Left lobe of liver (tissue), 2 donors: ENCODE data around the gene CLIC4. TPM values are rescaled to one million over a fixed set of nuclear protein-coding genes. Genes with fewer than 3 reads are reported as not detected.
"Not testable (repeated sequence)": the region's sequence is repeated elsewhere in the genome, so short reads cannot be mapped to it uniquely, and the experiment has no call there.

ENCODE experiments used
- ATAC-seq: fragments of 200-7000 bp; cut with Tn5 transposase; one replicate; pipeline ENCODE4 v1.9.1; 2020; ENCODE audit warnings: mild to moderate bottlenecking, moderate library complexity
- DNase-seq: peaks from one replicate; pipeline ENCODE4 v3.0.0-alpha.2; 2020; ENCODE audit warnings: low spot score
- total RNA-seq: library from RNA; stranded (reverse); gene quantifications from one replicate; pipeline ENCODE4 v1.2.1, GENCODE V29; 2021
- donor health status: DM: no; HTN: no; CAD: no; lungs with moderate emphysema.
- donor health status: DM: no; HTN: yes; CAD: no.

The CLIC4 gene
- total RNA-seq, 1 donor from 2014 or later: 54.4 TPM

DNA sequence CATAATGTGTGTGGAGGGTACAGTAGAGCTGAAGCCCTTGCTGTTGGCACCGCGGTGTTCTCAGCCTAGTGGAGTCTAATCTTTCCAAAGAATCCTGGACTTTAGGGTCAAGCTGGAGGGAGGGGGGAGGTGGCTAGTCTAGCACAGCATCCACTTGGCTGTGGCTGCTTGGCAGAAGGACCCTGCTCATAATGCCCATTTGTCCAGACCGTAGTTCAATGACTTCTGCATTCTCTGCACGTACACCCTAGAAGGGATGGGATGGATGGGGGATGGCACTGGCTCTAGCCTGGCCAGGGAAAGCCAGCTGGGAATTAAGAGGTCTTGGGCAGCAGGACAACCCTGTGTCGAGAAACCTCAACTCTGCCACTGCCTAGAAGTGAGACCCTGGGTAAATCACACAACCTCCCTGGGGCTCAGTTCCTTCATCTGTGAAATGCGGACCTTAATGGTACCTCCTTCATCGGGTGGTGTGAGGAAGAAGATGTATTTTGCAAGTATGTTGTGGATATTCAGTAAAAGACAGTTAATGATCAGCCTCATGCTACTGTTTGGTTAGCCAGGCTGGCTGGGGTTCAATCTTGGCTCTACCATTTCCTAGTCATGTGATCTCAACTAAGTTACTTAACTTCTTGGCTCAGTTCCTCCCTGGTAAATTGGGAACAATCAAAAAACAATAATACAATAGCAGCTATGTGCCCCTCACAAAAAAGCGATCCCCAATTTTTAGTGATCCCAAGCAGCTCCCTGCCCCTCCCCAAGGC, 27.2 kb upstream of the CLIC4 start:
- ATAC-seq: peak; percentile 81
- DNase-seq: peak; percentile 85

DNA sequence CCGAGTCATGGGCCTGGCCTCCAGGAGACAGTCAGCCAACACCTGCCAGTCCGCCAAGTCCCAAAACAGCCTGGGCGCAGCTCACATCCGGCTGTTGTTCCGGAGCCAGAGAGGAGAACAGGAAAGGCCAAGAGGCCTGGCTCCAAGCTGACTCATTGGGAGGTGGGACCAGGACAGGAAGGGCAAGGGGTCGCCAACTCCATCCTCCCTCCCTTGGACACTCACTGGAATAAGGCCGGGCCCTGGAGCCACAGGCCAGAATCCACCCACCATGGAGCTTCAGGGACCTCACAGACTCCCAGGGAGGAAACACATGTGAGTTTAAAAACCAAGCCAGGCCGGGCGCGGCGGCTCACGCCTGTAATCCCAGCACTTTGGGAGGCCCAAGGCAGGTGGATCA, 25.1 kb upstream of the CLIC4 start:
- ATAC-seq: peak; percentile 45

DNA sequence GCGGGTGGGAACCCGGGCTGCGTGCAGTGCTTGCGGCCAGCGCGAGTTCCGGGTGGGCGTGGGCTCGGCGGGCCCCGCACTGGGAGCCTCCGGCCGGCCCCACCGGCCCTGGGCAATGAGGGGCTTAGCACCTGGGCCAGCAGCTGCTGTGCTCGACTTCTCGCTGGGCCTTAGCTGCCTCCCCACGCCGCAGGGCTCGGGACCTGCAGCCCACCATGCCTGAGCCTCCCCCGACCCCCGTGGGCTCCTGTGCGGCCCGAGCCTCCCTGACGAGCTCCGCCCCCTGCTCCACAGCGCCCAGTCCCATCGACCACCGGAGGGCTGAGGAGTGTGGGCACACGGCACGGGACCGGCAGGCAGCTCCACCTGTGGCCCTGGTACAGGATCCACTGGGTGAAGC, 23.7 kb upstream of the CLIC4 start:
- ATAC-seq: no peak
- DNase-seq: no peak

More for the DNA sequence above, 25.1 kb upstream of the CLIC4 start:
- DNase-seq: peak; percentile 72

DNA sequence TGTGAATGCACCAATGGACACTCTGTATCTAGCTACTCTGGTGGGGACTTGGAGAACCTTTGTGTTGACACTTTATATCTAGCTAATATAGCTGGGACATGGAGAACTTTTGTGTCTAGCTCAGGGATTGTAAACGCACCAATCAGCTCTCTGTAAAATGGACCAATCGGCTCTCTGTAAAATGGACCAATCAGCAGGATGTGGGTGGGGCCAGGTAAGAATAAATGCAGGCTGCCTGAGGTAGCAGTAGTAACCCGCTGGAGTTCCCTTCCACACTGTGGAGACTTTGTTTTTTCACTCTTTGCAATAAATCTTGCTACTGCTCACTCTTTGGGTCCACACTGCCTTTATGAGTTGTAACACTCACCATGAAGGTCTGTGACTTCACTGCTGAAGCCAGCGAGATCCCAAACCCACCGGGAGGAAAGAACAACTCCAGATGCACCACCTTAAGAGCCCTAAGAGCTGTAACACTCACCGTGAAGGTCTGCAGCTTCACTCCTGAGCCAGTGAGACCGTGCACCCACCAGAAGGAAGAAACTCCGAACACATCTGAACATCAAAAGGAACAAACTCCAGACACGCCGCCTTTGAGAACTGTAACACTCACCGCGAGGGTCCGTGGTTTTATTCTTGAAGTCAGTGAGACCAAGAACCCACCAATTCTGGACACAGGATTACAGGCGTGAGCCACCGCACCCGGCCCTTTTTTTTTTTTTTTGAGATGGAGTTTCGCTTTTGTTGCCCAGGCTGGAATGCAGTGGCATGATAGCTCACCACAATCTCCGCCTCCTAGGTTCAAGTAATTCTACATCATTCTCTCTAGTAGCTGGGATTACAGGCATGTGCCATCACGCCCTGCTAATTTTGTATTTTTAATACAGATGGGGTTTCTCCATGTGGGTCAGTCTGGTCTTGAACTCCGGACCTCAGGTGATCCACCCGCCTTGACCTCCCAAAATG, 22.9 kb upstream of the CLIC4 start:
- not testable (repeated sequence) for ATAC-seq, DNase-seq

DNA sequence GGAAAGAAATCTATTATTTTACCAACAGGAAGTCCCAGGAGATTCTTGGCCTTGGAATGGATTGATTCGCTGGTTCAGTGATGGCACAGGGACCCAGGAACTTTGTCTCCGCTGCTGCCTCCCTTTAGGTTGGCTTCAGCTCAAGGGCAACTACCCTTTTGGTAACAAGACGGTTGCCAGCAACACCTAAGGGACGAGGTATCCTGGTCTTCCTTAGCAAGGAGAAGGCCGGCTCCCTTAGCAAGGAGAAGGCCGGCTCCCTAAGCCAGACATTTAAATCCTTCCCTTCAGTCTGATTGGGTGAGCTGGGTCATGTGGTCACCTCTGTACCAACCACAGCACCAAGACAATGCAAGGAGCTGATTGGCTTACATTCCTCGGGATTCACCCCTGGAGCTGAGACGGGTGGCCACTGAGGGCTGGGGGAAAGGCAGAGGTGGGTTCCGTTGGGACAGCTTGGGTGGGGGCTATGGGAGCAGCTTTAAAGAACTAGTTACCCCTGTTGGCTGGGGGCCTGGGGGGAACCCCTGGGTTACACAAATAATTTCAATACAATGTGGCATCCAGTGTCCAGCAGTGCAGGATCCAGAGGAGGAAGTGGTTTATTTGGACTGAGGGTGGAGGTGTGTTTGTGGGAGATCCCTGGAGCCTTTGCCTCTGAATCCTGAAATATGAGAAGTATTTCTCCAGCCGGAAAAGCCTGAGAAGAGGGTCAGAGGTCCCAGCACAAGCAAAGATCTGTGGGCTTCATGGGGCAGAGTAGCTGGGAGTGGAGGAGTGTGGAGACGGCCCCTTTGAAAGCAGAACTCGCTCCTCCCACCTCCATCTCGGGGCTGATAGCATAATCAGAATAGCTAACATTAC, 20.7 kb upstream of the CLIC4 start:
- ATAC-seq (peak; percentile 18), DNase-seq (no peak)

DNA sequence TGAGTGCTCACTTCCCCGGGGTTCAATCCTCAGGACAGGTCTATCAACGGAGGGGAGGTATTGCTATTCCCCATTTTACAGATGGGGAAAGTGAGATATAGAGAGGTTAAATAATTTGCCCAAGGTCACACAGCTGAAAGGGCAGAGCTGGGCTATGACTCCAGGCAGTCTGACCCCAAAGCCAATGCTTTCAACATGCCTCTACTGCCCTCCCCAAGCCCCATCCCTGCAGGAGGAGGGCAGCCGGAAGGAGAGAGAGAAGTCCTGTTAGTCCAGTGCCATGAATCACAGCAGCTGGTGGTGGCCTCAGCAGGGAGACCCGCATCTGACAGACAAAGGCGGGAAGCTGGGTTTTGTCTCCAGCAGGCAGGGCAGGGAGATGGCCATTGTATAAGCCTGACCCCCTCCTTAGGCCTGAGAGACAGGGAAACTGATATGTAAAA, 20.0 kb upstream of the CLIC4 start:
- peak; percentile 21 for ATAC-seq
- no peak for DNase-seq

DNA sequence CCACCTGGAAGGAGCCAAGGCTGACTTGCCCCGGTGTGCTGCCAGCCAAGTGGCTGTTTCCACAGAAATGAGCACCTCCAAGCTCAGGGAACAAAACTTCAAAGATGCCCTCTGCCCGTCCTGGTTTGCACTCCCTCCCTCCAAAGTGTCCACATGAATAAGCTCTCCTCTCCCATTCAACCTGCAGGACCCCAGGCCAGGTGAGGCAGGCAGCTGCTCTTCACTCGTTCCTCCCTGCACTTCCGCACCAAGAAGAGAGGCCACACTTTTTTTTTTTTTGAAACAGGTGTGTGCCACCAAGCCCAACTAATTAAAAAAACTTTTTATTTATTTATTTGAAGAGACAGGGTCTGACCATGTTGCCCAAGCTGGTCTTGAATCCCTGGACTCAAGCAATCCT, 18.5 kb upstream of the CLIC4 start:
- ATAC-seq: no peak
- DNase-seq: no peak

DNA sequence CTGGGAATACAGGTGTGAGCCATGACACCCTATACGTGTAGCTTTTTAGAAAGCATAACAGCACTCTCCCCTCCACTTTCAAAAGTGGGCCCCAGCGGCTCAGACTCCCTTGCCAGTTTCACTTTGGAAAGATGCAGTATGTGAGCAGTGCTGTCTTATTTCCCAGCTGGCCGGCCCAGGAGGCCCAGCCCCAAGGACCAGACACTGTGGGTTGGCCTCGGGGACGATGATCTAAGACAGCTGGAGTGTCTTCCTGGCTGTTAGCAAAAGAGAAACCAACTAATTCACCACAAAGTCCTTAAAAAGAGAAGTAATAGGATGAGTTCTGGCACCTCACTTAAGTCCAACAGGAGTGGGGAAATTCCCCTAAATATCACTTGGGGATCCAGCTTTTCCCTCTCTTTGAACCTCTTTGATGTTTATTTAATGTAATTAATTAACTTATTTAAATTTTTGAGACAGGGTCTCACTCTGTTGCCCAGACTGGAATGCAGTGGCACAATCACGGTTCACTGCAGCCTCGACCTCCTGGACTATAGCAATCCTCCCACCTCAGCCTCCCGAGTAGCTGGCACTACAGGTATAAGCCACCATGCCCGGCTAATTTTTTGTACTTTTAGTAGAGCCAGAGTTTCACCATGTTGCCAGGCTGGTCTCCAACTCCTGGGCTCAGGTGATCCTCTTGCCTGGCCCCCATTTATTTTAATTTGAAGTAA, 17.6 kb upstream of the CLIC4 start:
- no peak for DNase-seq
- ATAC-seq: peak; percentile 65

DNA sequence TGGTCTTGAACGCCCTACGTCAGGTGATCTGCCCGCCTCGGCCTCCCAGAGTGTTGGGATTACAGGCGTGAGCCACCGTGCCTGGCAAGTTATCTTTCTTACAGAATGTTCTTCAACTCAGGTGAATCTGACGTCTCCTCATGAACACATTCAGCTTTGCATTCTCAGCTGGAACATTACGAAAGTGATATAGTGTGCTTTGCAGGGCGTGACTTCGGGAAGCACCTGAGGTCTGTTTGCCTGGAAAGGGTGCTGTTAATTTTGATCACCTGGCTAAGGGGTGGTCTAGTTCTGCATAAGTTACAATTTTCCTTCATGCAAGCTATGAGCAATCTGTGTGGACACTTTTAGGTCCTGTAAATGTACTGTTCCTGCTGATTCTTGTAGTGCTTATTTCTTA, 16.3 kb upstream of the CLIC4 start:
- ATAC-seq (no peak), DNase-seq (no peak)

DNA sequence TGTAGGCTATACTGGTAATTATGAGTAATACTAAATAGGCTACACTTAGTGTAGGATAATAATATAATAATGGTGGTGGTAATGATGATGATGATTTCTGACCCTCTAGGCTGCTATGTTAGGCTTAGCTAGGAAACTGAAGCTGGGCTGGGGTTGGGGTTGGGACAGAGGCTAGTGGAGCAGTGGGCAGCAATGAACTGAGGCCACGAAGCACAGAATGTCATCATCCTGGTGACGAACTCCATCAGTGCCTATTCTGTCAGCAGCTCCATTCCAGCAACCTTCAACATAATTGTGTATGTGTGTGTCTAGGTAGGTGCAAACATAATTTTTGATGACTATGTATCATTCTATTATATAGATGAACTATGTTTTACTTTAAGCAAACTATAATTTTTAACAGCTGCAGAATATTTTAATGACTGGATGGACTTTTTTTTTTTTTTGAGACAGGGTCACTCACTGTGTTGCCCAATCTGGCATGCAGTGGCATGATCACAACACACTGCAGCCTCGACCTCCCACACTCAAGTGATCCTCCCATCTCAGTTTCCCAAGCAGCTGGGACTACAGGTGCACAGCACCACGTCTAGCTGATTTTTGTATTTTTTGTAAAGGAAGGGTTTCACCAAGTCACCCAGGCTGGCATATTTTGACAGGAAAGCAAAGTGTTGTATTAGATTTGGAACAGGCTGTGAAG, 12.9 kb upstream of the CLIC4 start:
- DNase-seq: no peak
- ATAC-seq: no peak

DNA sequence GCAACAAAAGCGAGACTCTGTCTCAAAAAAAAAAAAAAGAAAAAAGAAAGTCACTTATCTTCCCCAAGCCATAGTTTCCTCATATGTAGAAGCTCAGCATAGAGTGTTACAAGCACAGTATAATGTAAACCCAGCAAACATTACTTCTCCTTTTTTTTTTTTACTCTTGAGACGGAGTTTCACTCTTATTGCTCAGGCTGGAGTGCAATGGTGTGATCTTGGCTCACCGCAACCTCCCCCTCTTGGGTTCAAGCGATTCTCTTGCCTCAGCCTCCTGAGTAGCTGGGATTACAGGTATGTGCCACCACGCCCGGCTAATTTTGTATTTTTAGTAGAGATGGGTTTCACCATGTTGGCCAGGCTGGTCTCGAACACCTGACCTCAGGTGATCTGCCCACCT, 11.9 kb upstream of the CLIC4 start:
- not testable (repeated sequence) for DNase-seq, ATAC-seq

DNA sequence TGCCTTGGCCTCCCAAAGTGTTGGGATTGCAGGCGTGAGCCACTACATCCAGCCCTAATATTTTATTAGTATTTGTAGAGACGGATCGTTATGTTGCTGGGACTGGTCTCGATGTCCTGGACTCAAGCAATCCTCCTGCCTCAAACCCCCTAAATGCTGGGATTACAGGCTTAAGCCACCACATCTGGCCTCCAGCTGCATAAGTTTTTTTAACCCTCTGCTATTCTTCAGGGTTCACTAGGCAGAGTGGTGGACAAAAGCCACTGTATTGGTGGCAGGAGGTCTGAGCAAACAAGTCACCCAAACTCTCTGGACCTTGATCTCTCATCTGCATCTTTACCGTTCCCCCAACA, 10.1 kb upstream of the CLIC4 start:
- DNase-seq: no peak
- no peak for ATAC-seq

DNA sequence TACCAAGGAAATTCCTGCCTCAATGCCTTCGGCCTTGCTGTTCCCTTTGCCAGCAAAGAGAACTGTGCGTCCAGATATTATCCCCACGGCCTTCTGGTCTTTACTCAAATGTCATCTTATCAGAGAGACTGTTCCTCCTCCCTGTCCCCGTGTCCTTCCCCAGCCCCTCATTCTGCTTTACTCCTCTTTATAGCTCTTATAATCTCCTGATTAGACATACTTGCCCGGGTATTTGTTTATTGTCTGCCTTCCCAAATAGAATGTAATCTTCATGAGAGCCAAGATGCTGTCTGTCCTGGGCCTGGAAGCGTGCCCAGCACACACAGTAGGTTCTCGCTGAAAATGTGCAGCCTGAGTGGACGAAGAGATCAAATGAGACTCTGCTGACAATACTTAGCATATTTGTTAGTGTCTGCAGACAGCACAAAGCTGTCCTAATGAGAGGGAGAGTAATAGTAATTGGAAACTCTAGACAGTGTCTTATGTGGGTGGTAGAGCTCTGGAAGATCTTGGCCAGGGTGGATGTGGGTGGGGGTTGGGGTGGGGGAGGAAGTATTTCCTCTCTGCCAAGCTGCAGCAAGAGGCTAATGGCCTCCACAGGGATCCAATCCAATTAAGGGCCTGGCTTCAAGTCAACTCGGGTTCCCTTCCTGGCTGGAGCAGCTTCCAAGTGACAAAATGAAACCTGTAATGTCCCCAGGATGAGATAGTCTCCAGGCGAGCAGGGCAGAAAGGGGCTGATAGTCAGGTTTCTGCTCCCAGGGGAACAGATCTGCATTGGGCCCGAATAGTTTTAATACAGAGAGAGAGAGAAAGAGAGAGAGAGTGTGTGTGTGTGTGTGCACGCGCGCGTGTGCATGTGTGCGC, 9.5 kb upstream of the CLIC4 start:
- DNase-seq: peak; percentile 86
- peak; percentile 88 for ATAC-seq

DNA sequence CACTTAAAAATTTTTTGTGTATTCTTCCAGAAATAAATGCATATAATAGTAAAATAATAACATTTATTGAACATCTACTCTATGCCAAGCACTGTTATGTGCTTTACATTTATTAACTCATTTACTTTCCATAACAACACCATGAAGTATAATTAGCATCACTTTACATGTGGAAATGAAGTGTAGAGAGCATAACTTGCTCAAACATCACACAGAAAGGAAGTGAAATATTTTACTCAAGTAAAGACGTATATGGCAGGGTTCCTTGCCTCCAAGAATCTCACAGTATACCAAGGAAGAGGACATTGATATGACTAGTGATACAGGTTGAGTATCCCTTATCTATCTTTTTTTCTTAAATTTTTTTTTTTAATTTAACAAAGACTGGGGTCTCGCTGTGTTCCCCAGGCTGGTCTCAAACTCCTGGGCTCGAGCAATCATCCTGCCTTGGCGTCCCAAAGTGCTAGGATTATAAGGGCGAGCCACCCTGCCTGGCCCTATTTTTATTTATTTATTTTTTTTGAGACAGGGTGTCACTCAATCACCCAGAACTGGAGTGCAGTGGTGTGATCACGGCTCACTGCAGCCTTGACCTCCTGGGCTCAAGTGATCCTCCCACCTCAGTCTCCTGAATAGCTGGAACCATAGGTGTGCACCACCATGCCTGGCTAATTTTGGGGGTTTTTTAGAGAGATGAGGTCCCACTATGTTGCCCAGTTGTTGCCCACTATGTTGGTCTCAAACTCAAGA, 7.7 kb upstream of the CLIC4 start:
- no peak for DNase-seq
- ATAC-seq: no peak

DNA sequence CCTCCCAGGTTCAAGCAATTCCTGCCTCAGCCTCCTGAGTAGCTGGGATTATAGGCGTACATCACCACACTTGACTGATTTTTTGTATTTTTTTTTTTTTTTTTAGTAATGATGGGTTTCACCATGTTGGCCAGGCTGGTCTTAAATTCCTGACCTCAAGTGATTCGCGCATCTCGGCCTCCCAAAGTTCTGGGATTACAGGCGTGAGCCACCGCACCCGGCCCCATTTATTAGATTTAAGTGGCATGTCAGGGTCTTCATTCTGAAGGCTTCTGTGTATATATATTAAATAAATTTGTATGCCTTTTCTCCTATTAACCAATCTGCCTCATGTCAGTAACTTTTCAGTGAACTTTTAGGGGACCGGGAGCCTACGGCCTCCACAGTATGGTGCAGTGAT, 6.0 kb upstream of the CLIC4 start:
- DNase-seq (no peak), ATAC-seq (no peak)

DNA sequence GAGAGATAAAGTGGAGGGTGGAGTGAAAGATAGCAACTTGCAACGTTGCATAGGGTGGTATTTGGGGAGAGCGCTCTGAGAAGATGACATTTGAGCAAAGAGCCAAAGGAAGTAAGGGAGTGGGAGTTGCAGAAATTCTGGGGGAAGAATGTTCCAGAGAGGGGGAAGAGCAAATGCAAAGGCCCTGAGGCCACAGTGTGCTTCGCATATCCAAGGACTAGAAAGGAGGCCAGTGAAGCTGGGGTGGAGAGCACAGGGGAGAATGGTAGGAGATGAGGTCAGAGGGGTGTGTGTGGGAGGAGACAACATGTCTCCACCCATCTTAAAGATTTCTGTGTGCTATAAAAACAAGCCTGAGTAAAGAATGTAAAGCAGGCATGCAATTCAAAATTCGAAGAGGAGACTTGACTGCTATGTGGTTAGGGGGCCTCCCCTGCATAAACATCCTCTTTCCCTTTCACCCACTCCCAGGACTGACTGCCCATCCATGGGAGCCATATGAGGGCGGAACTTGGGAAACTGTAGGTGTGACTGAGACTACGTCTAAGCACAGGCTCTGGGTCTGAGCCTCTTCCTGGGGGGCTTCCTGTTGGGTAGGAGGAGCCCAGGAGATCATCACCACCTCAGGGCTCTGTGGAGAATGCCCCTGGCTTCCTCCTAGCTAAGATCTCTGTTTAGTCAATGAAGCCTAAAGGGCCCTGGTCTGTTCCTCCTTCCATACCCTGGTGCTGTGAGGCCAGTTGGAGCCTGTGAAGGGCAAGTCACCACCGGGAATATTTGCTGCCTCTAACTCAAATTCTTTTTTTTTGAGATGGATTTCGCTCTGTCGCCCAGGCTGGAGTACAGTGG, 2.9 kb upstream of the CLIC4 start:
- ATAC-seq: no peak
- no peak for DNase-seq
